KOPT-K1 (cell line): ENCODE measurements around the gene TXNIP.

Source experiments
- H3K27ac ChIP-seq: fragments of 200-600 bp; sonication (generic); 2 replicates; pipeline ENCODE4 v1.5.1; 2016; ENCODE audit warnings: antibody characterized with exemption, mild to moderate bottlenecking, low read depth, low read length; ENCODE audit not compliant: poor library complexity, severe bottlenecking
- H3K36me3 ChIP-seq: fragments of 200-600 bp; sonication (generic); 2 replicates; pipeline ENCODE4 v1.5.1; 2017; ENCODE audit warnings: antibody characterized with exemption, mild to moderate bottlenecking, low read length, moderate library complexity; ENCODE audit not compliant: insufficient read depth
- H3K9me3 ChIP-seq: fragments of 200-600 bp; sonication (generic); 2 replicates; pipeline ENCODE4 v1.5.1; 2017; ENCODE audit warnings: antibody characterized with exemption, low read length, mild to moderate bottlenecking; ENCODE audit not compliant: insufficient read depth, poor library complexity, severe bottlenecking

The TXNIP gene

DNA sequence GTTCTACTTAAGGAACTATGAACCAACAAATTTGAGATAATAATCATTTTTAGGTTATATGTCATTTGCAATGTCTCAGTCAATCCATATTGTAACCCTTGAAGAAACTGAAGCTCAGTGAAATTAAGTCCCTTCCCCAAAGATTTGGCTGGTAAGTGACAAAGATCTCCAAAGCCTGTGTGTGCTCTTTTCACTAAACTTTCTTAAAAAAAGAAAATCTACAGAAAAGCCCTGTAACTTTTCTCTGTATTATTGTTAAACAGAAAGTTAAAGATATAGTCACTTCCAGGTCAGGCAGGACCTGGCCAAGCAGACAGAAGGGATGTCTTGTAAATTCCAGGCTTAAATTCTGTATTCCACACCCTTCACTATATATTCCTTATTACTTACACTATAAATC lies 40.0 kb downstream of the TXNIP start:
- H3K36me3 ChIP-seq = peaks cover 15% of the 10 kb centered on the region
- peak overlapping the region; percentile 88 for H3K27ac ChIP-seq
- H3K9me3 ChIP-seq = no peaks in the 10 kb centered on the region

- H3K9me3 ChIP-seq = no peaks in the 10 kb centered on the region
- no peak overlapping the region for H3K27ac ChIP-seq
- peaks cover 15% of the 10 kb centered on the region for H3K36me3 ChIP-seq
These were observed 40.9 kb downstream of the TXNIP start for GRCh38 chr1:145955436-145955835.

DNA sequence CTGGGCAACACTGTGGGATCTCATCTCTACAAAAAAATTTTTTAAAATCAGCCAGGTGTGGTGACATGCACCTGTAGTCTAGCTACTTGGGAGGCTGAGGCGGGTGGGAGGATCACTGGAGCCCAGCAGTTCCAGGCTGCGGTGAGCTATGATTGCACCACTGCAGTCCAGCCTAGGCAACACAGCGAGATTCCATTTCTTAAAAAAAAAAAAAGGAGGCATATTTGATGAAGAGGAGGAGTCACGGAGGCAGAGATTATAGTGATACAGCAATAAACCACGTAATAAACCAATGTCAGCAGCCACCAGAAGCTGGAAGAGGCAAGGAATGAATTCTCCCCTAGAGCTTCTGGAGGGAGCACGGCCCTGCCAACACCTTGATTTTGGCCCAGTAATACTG lies 42.5 kb downstream of the TXNIP start:
- H3K27ac ChIP-seq = no peak overlapping the region
- H3K36me3 ChIP-seq = peaks cover 27% of the 10 kb centered on the region
- H3K9me3 ChIP-seq = no peaks in the 10 kb centered on the region

- no peak overlapping the region for H3K27ac ChIP-seq
- no peaks in the 10 kb centered on the region for H3K9me3 ChIP-seq
- peaks cover 35% of the 10 kb centered on the region for H3K36me3 ChIP-seq
These were observed 43.5 kb downstream of the TXNIP start for GRCh38 chr1:145952903-145953302.

GRCh38 chr1:145951526-145951925 lies 44.9 kb downstream of the TXNIP start:
- H3K36me3 ChIP-seq = peaks cover 47% of the 10 kb centered on the region
- H3K27ac ChIP-seq = no peak overlapping the region
- no peaks in the 10 kb centered on the region for H3K9me3 ChIP-seq

GRCh38 chr1:145949219-145949618 lies 47.2 kb downstream of the TXNIP start:
- no peak overlapping the region for H3K27ac ChIP-seq
- peaks cover 64% of the 10 kb centered on the region for H3K36me3 ChIP-seq
- no peaks in the 10 kb centered on the region for H3K9me3 ChIP-seq

GRCh38 chr1:145947551-145947950 lies 48.8 kb downstream of the TXNIP start:
- H3K27ac ChIP-seq = no peak overlapping the region
- H3K36me3 ChIP-seq = peaks cover 70% of the 10 kb centered on the region
- H3K9me3 ChIP-seq = no peaks in the 10 kb centered on the region

DNA sequence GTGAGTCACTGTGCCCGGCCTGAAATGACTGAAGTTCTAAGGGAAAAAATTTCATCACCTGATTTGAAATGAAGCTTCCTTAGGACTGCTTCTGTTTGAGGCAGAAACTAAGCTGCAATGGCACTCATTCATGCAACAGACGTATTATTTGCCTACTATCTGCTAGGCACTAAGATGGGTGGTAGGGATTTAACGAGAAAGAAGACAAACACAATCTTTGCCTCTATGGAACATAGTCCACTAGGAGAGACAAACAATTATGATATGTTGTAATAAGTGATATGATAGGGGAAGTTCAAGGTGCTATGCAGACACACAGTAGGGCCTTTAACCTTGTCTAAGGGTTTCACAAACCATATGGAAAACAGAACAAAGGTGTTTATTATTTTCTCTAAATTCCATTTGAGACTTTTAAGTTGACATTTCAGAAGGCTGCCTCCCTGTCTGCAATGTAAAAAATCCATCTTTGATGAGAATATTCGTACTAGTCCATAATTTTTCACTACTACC lies 49.8 kb downstream of the TXNIP start:
- peaks cover 76% of the 10 kb centered on the region for H3K36me3 ChIP-seq
- no peaks in the 10 kb centered on the region for H3K9me3 ChIP-seq
- no peak overlapping the region for H3K27ac ChIP-seq

DNA sequence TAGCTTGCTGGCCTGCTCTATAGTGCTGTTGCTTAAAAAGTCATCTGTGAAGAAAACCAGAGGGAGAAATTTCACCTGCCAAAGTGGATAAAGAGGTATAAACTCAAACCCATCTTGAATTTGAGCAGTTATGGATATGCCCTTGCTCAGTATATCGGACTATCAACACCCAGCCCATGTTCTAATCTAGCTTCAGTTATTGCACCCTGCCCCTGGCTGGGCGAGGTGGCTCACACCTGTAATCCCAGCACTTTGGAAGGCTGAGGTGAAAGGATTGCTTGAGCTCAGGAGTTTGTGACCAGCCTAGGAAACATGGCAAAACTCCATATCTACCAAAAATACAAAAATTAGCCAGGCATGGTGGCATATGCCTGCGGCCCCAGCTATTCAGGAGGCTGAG lies 51.8 kb downstream of the TXNIP start:
- Histone ChIP-seq H3K27ac (no peak overlapping the region), H3K36me3 (peaks cover 79% of the 10 kb centered on the region), H3K9me3 (no peaks in the 10 kb centered on the region)

DNA sequence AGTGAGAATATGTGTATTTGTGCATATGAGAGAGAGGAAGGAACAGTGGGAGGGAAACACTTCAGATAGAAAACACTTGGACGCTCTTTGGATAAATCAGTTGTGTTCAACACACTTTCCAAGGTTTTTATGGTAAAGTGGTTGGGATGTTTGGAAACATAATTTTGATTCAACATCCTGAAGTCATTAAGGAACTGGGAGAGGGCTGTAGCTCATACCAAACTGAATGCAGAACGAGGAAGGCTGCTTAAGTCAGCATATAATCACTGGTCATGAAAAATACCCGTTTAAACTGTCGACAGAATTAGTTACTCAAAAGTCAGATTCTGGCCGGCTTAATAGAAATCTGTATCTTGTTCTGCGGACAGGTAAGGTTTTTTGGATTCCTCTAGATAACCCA lies 53.5 kb downstream of the TXNIP start:
- no peak overlapping the region for H3K27ac ChIP-seq
- H3K9me3 ChIP-seq = no peaks in the 10 kb centered on the region
- peaks cover 65% of the 10 kb centered on the region for H3K36me3 ChIP-seq
